ENCODE results near the gene LDLRAD1.
A peak's percentile ranks its signal among the peaks of the same experiment; 100 is the strongest.

Gene LDLRAD1

DNA sequence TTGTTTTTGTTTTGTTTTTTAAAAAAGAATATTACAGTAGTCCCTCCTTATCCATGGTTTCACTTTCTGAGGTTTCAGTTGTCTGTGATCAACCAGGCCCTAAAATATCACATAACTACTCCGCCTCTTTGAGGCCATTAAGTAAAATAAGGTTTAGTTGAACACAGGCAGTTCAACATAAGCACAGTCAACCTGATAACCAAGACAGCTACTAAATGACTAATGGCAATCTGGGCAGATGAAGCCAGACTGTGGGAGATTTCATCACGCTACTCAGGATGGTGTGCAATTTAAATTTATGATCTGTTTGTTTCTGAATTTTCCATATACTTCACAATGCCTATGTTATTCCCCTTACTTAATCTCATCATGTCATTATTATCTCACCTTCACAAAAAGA is 30.1 kb downstream of the LDLRAD1 start:
- DNase-seq (ENCODE audit: low read depth), result no peak
- no peak overlapping the region for H3K4me3 ChIP-seq (ENCODE audit: low read length)
- TF ChIP-seq CTCF (conservative IDR thresholded peaks at IDR 0.05; ENCODE audit: low read depth, low read length), result no peak

GRCh38 chr1:53986458-53986857 is 31.5 kb downstream of the LDLRAD1 start:
- no peak overlapping the region for H3K4me3 ChIP-seq (ENCODE audit: low read length)
- DNase-seq (ENCODE audit: low read depth), result no peak
- TF ChIP-seq CTCF (conservative IDR thresholded peaks at IDR 0.05; ENCODE audit: low read depth, low read length), result no peak

DNA sequence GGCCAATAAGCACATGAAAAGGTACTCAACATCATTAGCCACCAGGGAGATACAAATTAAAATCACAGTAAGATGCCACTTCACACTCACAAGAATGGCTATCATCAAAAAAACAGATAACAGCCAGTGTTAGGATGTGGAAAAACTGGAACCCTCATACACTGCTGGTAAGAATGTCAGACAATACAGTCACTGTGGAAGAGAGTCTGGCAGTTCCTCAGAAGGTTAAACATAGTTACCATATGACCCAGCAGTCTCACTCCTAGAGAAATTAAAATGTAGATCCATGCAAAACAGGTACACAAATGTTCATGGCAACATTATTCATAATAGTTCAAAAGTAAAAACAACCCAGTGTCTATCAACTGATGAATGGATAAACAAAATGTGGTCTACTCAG is 33.3 kb downstream of the LDLRAD1 start:
- no peak for DNase-seq (ENCODE audit: low read depth)
- H3K4me3 ChIP-seq (ENCODE audit: low read length), result no peak overlapping the region
- no peak for TF ChIP-seq CTCF (conservative IDR thresholded peaks at IDR 0.05; ENCODE audit: low read depth, low read length)

- peak overlapping the region; percentile 26 for H3K4me3 ChIP-seq (ENCODE audit: low read length)
- no peak for TF ChIP-seq CTCF (conservative IDR thresholded peaks at IDR 0.05; ENCODE audit: low read depth, low read length)
- peak; percentile 39 for DNase-seq (ENCODE audit: low read depth)
Measured at GRCh38 chr1:53982763-53983104, 35.3 kb downstream of the LDLRAD1 start.

GRCh38 chr1:53982034-53982762 is 35.8 kb downstream of the LDLRAD1 start:
- DNase-seq (ENCODE audit: low read depth), result peak; percentile 53
- no peak for TF ChIP-seq CTCF (conservative IDR thresholded peaks at IDR 0.05; ENCODE audit: low read depth, low read length)
- peak overlapping the region; percentile 26 for H3K4me3 ChIP-seq (ENCODE audit: low read length)

DNA sequence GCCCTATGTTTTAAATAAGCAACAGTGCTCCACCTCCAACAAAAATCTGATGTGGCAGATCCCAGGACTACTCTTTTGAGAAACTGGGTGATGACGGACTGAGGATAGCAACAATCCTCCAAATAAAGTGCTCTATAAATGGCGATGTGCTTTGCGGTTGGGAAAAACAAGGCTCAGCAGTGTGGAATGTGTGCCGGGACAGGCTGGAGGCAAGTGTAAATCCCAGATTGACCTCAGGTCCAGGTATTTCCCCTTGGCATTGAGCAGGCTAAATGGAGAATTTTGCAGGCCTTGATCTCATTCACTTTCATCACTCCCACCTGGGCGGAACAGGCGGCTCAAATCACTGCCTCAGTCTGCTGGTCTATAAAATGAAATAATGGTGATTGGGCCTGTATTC is 36.8 kb downstream of the LDLRAD1 start:
- TF ChIP-seq CTCF (conservative IDR thresholded peaks at IDR 0.05; ENCODE audit: low read depth, low read length), result no peak
- H3K4me3 ChIP-seq (ENCODE audit: low read length), result no peak overlapping the region
- peak; percentile 88 for DNase-seq (ENCODE audit: low read depth)

GRCh38 chr1:53979712-53980450 is 38.1 kb downstream of the LDLRAD1 start:
- H3K4me3 ChIP-seq (ENCODE audit: low read length), result no peak overlapping the region
- no peak for TF ChIP-seq CTCF (conservative IDR thresholded peaks at IDR 0.05; ENCODE audit: low read depth, low read length)
- no peak for DNase-seq (ENCODE audit: low read depth)

Measured in retinal pigment epithelial cell (primary cell).